A673 (cell line): ENCODE results near the gene CADM3. TPM values are rescaled to one million over a fixed set of nuclear protein-coding genes. Genes with fewer than 3 reads are reported as not detected.

ENCODE experiments used
- BruUV-seq: library from RNA; stranded (reverse); fragments of 400-500 nt; replicated peaks from 2 replicates; lab custom pipeline; 2021; lab: Mats Ljungman, UMichigan
- CTCF ChIA-PET: fragments of 300-600 bp; sonication (Branson Sonifier 250); formaldehyde crosslinking; loops from one replicate; lab custom pipeline; 2022; ENCODE audit warnings: antibody characterized with exemption; lab: Charles Lee
- POLR2A ChIA-PET: fragments of 300-600 bp; sonication (Branson Sonifier 250); formaldehyde crosslinking; loops from one replicate; lab custom pipeline; 2022; ENCODE audit warnings: antibody characterized with exemption; ENCODE audit not compliant: low non-redundant PET; lab: Charles Lee
- DNase-seq: peaks from one replicate; pipeline ENCODE4 v3.0.0-alpha.2; 2015; ENCODE audit warnings: low spot score
- H3K27ac ChIP-seq: fragments of 200-600 bp; sonication (generic); 2 replicates; pipeline ENCODE4 v1.5.1; 2016; ENCODE audit warnings: mixed run types, low read depth, mild to moderate bottlenecking, mixed read lengths, antibody characterized with exemption, low read length; ENCODE audit not compliant: poor library complexity, severe bottlenecking
- H3K27me3 ChIP-seq: fragments of 200-600 bp; sonication (generic); replicated peaks from 2 replicates; pipeline ENCODE4 v1.6.1; 2017; ENCODE audit warnings: mixed run types, low read depth, mild to moderate bottlenecking, mixed read lengths, antibody characterized with exemption, low read length; ENCODE audit not compliant: insufficient read depth, poor library complexity
- H3K36me3 ChIP-seq: fragments of 200-600 bp; sonication (generic); 2 replicates; pipeline ENCODE4 v1.6.1; 2016; ENCODE audit warnings: mixed run types, mild to moderate bottlenecking, mixed read lengths, antibody characterized with exemption, low read length; ENCODE audit not compliant: insufficient read depth, poor library complexity, severe bottlenecking
- H3K4me1 ChIP-seq: fragments of 200-600 bp; sonication (generic); 2 replicates; pipeline ENCODE4 v1.6.1; 2017; ENCODE audit warnings: mixed run types, mild to moderate bottlenecking, mixed read lengths, antibody characterized with exemption, low read length; ENCODE audit not compliant: insufficient read depth, poor library complexity, severe bottlenecking
- H3K4me3 ChIP-seq: fragments of 200-600 bp; sonication (generic); 2 replicates; pipeline ENCODE4 v1.5.1; 2016; ENCODE audit warnings: low read depth, mixed run types, mild to moderate bottlenecking, mixed read lengths, low read length; ENCODE audit not compliant: poor library complexity, severe bottlenecking
- H3K9me3 ChIP-seq: fragments of 200-600 bp; sonication (generic); 2 replicates; pipeline ENCODE4 v1.6.1; 2016; ENCODE audit warnings: mixed run types, low read depth, mild to moderate bottlenecking, mixed read lengths, antibody characterized with exemption, low read length; ENCODE audit not compliant: poor library complexity, severe bottlenecking
- CTCF ChIP-seq: fragments of 300-800, 200-600 bp; sonication (generic); conservative IDR thresholded peaks from 2 replicates; pipeline ENCODE4 v1.5.1; 2017; ENCODE audit warnings: low read depth, mild to moderate bottlenecking, antibody characterized with exemption, low read length, moderate library complexity, mixed read lengths
- EZH2 ChIP-seq: fragments of 200-600 bp; sonication (generic); IDR thresholded peaks from 2 replicates; pipeline ENCODE4 v1.6.1; 2017; ENCODE audit warnings: borderline replicate concordance, low read depth, mild to moderate bottlenecking, mixed read lengths, antibody characterized with exemption, low read length; ENCODE audit not compliant: poor library complexity, severe bottlenecking
- intact Hi-C: fragments of 100-400 bp; cut with micrococcal nuclease; formaldehyde crosslinking; loops from one replicate; pipeline ENCODE4 v1.10.0; 2022; ENCODE audit not compliant: unreplicated experiment
- total RNA-seq: library from RNA; stranded (reverse); gene quantifications from 2 replicates; pipeline ENCODE4 v1.2.3, GENCODE V29; 2021

Gene CADM3
- total RNA-seq, 1 experiment from 2014 or later, result not detected

GRCh38 chr1:159187033-159187432 is 15.6 kb downstream of the CADM3 start:
- peaks cover 86% of the 10 kb centered on the region for H3K27me3 ChIP-seq
- no TSS peak for BruUV-seq
- CTCF ChIA-PET, result no interaction called here
- POLR2A ChIA-PET, result no interaction called here
- TF ChIP-seq CTCF (no peak), EZH2 (no peak)
- H3K4me3 ChIP-seq, result no peak overlapping the region
- no peak overlapping the region for H3K27ac ChIP-seq
- intact Hi-C loops, result no loop called here
- no peak for DNase-seq
- no peaks in the 10 kb centered on the region for H3K9me3 ChIP-seq
- H3K4me1 ChIP-seq, result no peaks in the 10 kb centered on the region
- H3K36me3 ChIP-seq, result no peaks in the 10 kb centered on the region

GRCh38 chr1:159187647-159188374 is 16.4 kb downstream of the CADM3 start:
- Histone ChIP-seq H3K9me3 (no peaks in the 10 kb centered on the region), H3K27ac (no peak overlapping the region), H3K27me3 (peaks cover 87% of the 10 kb centered on the region), H3K4me3 (no peak overlapping the region), H3K36me3 (no peaks in the 10 kb centered on the region), H3K4me1 (no peaks in the 10 kb centered on the region)
- BruUV-seq, result no TSS peak
- ChIA-PET POLR2A (no interaction called here), CTCF (no interaction called here)
- no peak for TF ChIP-seq EZH2
- TF ChIP-seq CTCF, result no peak
- intact Hi-C loops, result no loop called here
- DNase-seq, result no peak

- CTCF ChIA-PET, result no interaction called here
- no TSS peak for BruUV-seq
- Histone ChIP-seq H3K27ac (no peak overlapping the region), H3K9me3 (no peaks in the 10 kb centered on the region), H3K36me3 (no peaks in the 10 kb centered on the region), H3K4me3 (no peak overlapping the region), H3K4me1 (no peaks in the 10 kb centered on the region), H3K27me3 (peaks cover 92% of the 10 kb centered on the region)
- TF ChIP-seq EZH2 (peak; percentile 89), CTCF (no peak)
- POLR2A ChIA-PET, result no interaction called here
- DNase-seq, result peak; percentile 29
- intact Hi-C loops, result no loop called here
Measured at GRCh38 chr1:159188375-159188788, 17.0 kb downstream of the CADM3 start.
